ENCODE measurements around the gene MDM1.

Gene MDM1

GRCh38 chr12:68279227-68280054, 52.7 kb downstream of the MDM1 start:
- no peak for DNase-seq (ENCODE audit: low read depth, low spot score)

DNA sequence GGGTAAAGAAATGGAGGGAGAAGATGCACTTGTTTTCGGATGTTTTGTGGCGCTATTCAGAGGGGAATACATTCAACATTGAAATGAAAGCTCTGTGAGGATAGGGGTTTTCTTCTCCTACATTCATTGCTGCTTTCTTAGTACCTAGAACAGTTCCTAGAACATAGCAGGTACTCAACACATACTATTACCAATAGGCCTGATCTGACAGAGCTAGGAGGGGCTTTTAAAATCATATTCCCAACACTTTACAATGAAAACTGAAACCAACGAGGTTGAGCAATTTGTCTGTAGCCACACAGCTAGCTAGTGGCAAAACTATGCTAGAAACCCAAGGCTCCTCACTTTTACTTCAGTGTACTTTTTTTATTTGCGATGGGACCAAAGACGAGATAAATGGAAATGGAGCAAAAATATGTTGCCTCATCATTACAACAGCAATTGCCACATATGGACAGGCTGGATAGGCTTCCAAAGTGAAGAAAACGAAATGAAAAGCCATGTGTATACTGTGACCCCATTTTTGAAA, 55.7 kb downstream of the MDM1 start:
- DNase-seq (ENCODE audit: low read depth, low spot score): no peak

- no peak for DNase-seq (ENCODE audit: low read depth, low spot score)
Measured at GRCh38 chr12:68272732-68273131, 59.4 kb downstream of the MDM1 start.

- no peak for DNase-seq (ENCODE audit: low read depth, low spot score)
Measured at GRCh38 chr12:68271346-68271745, 60.8 kb downstream of the MDM1 start.

- DNase-seq (ENCODE audit: low read depth, low spot score): no peak
Measured at GRCh38 chr12:68270358-68270757, 61.8 kb downstream of the MDM1 start.

- DNase-seq (ENCODE audit: low read depth, low spot score): no peak
Measured at GRCh38 chr12:68269779-68270178, 62.4 kb downstream of the MDM1 start.

DNA sequence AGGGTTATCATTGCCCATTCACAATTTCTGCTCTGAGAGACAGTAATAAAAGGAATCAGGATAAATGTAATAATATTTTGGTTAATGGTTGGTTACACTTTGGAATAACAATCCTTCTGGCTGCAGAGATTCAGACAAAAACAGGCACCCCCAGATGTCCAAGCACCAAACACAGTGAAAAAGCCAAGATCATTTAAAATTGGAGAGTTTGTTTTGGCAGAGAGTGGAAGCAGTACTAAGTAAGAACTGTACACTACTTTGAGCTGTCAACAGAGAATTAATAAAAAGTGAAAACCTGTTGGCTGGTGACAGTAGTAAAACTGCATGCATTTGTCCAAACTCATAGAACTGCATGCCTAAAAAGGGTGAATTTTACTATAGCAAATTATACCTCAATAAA, 63.2 kb downstream of the MDM1 start:
- DNase-seq (ENCODE audit: low read depth, low spot score): no peak

- DNase-seq (ENCODE audit: low read depth, low spot score): no peak
Measured at GRCh38 chr12:68267892-68268396, 64.2 kb downstream of the MDM1 start.

- no peak for DNase-seq (ENCODE audit: low read depth, low spot score)
Measured at GRCh38 chr12:68264857-68265256, 67.3 kb downstream of the MDM1 start.

GRCh38 chr12:68264158-68264855, 67.9 kb downstream of the MDM1 start:
- no peak for DNase-seq (ENCODE audit: low read depth, low spot score)

GRCh38 chr12:68263366-68263765, 68.8 kb downstream of the MDM1 start:
- no peak for DNase-seq (ENCODE audit: low read depth, low spot score)

DNA sequence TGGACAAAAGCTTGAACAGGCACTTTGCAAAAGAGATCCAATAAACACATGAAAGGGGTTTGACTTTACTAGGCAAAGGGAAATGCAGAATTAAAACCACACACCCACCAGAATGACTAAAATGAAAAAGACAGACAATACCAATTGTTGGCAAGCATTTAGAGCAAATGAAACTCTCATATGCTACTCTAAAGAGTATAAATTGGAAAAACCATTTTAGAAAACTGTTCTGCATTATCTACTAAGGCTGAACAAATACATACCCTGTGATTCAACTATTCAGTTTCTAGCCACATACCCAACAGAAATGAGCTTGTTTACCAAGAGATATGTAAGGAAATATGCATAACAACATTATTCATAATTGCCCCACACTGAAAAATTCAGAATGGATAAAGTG, 70.3 kb downstream of the MDM1 start:
- DNase-seq (ENCODE audit: low read depth, low spot score): no peak

DNA sequence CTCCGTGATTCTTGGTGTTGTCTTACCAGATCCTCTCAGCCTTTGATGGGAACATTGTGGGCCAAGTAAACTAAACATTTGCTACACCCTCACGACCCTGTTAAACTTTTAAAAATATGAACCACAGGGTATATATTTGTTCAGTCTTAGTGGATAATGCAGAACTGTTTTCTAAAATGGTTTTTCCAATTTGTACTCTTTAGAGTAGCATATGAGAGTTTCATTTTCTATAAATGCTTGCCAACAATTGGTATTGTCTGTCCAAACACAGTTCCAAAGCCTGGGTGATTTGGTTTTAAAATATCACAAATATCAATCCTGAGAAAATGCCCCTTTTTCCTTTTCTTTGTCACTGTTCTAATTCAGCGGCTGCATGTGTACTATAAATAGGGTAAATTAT, 72.0 kb downstream of the MDM1 start:
- no peak for DNase-seq (ENCODE audit: low read depth, low spot score)

DNA sequence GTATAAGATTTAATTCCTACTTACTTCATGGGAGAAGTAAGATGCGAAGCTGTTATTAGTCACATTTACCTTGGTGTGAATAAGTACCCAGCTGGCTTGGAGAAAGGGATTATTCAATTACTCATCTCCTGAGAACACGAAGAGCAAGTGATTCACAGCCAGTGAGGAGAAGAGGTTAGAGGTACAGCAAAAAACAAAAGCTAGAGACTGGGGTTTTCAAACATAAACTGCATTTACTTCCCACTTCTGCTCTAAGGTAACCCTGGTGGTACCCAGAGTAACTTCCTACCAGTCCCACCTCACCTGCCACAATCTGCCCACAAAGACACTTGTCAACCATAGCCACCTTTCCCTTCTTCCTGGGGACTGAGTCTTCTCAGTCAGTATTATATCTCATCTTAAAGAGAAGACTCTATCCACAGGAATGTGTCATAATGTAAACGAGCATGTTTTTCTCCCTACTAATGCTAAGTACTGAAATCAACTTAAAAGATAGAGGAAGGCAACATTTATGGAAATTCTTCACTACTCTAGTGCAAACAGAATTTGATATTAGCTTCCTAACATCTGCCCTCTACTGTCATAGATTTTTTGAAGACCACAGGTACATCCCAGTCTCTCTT, 72.7 kb downstream of the MDM1 start:
- no peak for DNase-seq (ENCODE audit: low read depth, low spot score)

DNA sequence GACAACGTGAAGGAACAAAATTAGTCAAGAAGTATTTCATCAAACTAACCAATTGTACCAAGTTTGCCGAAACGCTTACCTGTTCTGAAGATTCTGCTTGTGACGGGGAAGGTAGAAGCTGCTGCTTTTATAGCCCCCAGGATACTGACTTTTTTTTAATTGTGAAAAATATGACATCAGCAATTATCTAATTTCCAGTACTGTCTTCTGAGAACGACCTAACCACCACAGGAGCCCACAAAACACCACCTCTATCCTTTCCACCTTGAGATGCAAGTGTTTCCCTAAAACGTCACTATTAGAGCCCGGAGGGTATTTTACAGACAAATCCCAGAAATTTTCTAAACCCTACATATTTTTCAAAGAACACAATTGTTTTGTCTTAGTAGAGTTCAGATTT, 78.7 kb downstream of the MDM1 start, which contains the start of gene IL22:
TSS of gene IL22 (minus strand) at position 101 of the 400 bp plus-strand sequence. CDS start 156 bp downstream, outside the sequence.
- no peak for DNase-seq (ENCODE audit: low read depth, low spot score)

GRCh38 chr12:68252077-68252476, 80.1 kb downstream of the MDM1 start:
- DNase-seq (ENCODE audit: low read depth, low spot score): no peak

GRCh38 chr12:68250454-68250853, 81.7 kb downstream of the MDM1 start:
- DNase-seq (ENCODE audit: low read depth, low spot score): no peak

- DNase-seq (ENCODE audit: low read depth, low spot score): no peak
Measured at GRCh38 chr12:68247785-68248184, 84.4 kb downstream of the MDM1 start.

DNA sequence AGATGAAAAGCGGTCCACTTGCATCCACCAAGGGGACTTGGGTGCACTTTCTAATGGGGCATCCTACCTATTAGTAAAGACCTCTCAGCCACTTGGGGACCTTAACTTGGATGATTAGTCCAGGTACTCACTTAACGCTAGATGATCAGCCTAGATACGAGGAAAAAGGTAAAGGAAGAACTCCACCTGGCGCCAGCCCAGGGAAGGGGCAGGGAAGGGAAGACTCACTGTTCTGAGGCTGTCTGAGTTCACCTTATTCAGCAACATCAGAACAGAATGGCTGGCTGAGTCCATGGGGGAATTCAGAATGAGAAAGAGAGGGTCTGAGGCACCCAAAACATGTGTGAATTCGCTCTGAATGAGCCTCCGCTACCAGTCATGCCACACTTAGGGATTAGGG, 85.8 kb downstream of the MDM1 start:
- no peak for DNase-seq (ENCODE audit: low read depth, low spot score)

GRCh38 chr12:68245180-68246021, 86.8 kb downstream of the MDM1 start:
- no peak for DNase-seq (ENCODE audit: low read depth, low spot score)
